HG02852 (cell line): ENCODE results near the gene TULP1.
"Not testable (repeated sequence)": the region's sequence is repeated elsewhere in the genome, so short reads cannot be mapped to it uniquely, and the experiment has no call there.

Experiments used
- ATAC-seq: cut with Tn5 transposase; IDR thresholded peaks from one replicate; pipeline ENCODE4 v1.9.1; 2021; ENCODE audit warnings: mild to moderate bottlenecking, moderate library complexity; ENCODE audit not compliant: unreplicated experiment

Gene TULP1

DNA sequence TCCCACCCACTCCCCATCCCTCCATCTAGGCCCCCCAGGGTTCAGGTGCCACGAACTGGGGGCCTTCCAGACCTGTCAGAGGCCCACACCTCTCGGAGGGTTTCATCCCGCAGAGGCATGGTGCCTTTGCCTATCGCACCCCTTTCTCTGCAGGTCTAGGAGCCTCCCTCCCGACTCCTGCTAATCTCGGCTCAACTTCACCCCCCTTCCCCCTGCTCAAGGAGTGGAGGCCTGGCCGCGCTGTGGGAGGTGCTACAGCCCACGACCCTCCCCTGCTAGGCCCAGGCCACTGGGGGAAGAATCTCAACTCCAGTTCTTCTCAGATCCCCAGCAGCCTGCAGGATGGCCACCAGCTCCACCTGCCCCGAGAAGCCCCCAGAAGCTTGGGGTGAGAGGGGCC is at the start of gene TULP1:
Gene TULP1 (minus strand): TSS at position 157 of the 400 bp plus-strand sequence. CDS start 38 bp downstream, at position 119.
- no peak for ATAC-seq

DNA sequence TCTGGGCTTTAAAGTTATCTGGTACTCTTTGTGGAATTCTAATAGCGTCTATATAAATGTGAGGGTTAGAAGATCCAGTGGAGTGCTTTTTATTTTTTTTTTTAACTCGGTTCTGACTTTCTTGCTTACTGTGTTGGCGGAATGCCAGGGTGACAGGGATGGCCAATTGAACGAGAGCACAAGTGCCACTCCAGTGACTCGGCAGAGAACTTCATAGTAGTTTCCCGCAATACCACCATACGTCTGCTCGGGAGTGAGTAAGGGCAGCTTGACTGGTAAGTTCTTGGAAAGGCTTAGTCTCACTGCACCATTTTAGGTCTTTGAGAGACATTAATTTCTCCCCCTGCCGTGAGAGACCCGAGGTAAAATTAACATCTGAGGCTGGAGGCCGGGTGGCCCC is 49.4 kb upstream of the TULP1 start:
- no peak for ATAC-seq

GRCh38 chr6:35561113-35561512 is 48.4 kb upstream of the TULP1 start:
- no peak for ATAC-seq

- no peak for ATAC-seq
Measured at GRCh38 chr6:35558571-35558970, 45.9 kb upstream of the TULP1 start.

- ATAC-seq: no peak
Measured at GRCh38 chr6:35557239-35557638, 44.5 kb upstream of the TULP1 start.

DNA sequence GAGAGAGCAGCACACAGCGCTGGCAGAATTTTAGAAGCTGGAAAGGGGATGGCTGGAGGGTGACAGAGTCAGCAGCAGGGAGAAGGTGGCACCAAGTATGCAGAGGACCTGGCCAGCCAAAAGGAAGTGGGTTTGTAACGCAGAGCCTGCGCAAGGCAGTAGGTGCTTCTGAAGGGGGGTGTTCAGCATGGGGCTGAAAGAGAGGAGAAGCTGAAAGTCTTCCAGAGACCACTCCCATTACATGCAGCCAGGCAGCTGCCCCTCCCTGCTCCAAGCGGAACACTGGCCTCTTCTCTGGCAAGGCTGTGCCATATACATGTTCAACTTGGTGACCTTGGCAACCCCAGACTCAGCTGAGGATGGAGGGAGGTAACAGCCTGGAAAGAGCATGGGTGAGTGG is 42.1 kb upstream of the TULP1 start:
- no peak for ATAC-seq

- no peak for ATAC-seq
Measured at GRCh38 chr6:35553315-35553714, 40.6 kb upstream of the TULP1 start.

DNA sequence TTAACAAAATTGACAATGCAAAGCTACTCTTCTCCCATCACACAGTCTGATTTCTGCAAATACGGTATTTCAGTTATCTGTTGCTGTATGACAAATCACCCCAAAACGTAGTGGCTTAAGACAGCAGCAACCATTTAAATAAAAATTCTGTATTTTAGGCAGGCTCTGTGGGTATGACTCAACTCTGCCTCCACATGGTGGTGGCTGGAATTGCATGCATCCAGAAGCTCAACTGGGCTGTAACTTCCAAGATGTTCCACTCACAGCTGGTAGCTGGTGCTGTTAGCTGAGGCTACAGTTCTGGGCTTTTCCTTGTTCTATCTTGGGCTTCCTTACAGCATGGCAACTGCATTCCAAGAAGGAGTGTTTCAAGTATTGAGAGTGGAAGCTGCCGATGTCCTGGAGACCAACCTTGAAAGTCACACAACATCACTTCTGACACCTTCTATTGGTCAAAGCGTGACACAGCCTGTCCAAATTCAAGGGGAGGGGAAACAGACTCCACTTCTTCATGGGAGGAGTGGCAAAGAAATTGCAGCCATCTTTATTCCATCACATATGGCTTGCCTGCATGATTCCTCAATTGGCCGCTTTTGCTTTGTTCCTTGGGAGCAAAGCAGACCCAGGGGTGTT is 39.7 kb upstream of the TULP1 start:
- ATAC-seq: no peak

GRCh38 chr6:35550437-35550836 is 37.7 kb upstream of the TULP1 start:
- ATAC-seq: no peak

DNA sequence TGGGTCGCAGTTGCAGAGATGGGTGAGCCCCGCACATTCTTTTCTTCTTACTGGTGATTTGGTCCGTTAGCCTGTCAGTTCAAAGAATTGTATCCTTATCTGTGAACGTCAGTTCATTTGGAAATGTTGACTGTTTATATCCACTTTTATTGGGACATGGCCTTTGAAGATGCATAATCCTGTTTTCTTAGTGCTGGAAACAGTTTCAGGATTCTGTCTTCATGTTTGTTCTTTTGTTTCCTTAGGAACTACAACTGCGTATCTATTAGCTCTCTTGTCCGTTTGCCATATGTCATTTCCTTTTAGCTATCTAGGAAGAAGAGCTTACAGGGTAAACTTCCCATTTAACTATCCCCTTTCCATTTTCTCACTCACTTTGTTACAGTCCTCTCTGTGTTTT is 35.0 kb upstream of the TULP1 start:
- ATAC-seq: no peak

DNA sequence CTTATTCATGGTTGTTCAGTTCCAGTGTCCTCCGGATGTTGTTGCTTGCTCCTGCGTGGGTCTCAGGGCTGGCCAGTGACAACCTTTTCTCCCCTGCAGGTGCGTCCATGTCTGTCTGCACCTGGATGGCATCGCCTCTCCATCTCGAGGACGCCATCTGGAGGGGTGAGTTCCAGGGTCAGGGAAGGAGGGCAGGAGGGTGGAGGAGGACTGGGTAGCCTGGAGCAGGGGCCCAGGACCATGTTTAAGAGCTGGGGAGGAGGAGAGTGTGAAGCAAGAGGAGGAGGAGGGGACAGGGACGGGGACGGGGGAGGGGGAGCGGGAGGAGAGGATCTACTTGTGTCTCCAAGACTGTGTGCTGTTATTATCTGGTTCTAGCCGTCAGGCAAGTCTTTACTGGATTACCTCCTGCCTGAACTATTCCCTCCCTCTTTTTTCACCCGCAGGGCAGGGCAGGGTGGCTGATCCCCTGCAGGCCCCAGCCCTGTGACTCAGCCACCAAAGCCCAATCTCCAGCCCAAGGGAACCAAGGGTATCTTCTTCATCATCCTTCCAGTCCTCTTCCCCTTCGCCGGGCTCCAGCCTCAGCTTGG is 32.2 kb upstream of the TULP1 start:
- no peak for ATAC-seq

GRCh38 chr6:35543459-35544193 is 30.9 kb upstream of the TULP1 start:
- no peak for ATAC-seq

DNA sequence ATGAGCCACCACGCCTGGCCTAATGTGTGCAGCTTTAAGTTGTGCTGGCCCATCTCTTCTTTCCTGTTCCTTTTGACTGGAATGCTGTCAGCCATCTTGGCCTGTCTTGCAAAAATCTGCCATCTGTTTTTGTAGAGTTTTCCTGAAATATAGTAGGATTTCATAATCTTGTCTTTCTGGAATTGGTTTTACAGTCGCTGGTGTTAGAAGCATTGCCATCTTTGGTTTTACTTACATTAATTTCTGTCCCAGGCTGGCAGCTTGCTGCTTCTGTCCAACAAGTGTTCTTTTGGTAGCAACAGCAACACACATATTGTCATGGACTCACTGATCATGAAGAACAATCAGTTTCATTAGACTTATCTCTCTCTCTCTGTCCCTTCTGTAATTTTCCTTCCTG is 29.1 kb upstream of the TULP1 start:
- ATAC-seq: no peak

- ATAC-seq: no peak
Measured at GRCh38 chr6:35539223-35539622, 26.5 kb upstream of the TULP1 start.

- ATAC-seq: not testable (repeated sequence)
Measured at GRCh38 chr6:35535847-35536246, 23.2 kb upstream of the TULP1 start.

GRCh38 chr6:35534407-35535170 is 21.9 kb upstream of the TULP1 start:
- ATAC-seq: no peak

GRCh38 chr6:35533981-35534380 is 21.3 kb upstream of the TULP1 start:
- no peak for ATAC-seq

DNA sequence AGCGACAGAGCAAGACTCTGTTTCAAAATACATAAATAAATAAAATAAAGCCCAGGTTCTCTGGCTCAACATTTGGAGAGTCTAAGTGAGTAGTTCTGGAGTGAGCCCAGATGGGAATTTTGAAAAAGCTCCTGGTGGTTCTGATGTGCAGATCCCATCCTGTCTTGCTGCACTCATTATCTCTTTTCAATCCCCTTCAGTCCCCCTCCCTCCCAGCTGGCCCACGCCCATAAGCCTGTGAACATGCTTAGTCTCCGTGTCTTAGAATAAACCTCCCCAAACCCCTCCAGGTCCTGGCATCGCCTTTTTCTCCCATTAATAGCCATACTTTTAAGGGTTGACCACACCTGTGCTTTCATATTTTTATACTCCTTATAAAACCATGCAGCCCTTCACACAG is 19.4 kb upstream of the TULP1 start:
- ATAC-seq: no peak

DNA sequence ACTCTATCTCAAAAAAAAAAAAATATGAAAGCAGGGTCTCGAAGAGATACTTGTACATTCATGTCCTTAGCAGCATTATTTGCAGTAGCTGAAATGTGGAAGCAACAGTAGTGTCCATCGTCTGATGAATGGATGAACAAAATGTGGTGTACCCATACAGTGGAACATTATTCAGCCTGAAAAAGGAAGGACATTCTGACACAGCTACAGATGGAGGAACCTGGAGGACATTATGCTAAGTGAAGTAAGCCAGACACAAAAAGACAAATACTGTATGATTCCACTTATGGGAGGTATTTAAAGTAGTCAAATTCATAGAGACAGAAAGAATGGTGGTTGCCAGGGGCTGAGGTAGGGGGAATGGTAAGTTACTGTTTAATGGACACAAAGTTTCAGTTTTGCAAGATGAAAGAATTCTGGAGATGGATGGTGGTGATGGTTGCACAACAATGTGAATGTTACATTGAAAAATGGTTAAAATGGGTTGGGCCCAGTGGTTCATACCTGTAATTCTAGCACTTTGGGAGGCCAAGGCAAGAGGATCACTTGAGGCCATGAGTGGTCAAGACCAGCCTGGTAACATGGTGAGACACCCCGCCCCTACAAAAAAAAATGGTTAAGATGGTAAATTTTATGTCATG is 11.8 kb upstream of the TULP1 start:
- no peak for ATAC-seq

DNA sequence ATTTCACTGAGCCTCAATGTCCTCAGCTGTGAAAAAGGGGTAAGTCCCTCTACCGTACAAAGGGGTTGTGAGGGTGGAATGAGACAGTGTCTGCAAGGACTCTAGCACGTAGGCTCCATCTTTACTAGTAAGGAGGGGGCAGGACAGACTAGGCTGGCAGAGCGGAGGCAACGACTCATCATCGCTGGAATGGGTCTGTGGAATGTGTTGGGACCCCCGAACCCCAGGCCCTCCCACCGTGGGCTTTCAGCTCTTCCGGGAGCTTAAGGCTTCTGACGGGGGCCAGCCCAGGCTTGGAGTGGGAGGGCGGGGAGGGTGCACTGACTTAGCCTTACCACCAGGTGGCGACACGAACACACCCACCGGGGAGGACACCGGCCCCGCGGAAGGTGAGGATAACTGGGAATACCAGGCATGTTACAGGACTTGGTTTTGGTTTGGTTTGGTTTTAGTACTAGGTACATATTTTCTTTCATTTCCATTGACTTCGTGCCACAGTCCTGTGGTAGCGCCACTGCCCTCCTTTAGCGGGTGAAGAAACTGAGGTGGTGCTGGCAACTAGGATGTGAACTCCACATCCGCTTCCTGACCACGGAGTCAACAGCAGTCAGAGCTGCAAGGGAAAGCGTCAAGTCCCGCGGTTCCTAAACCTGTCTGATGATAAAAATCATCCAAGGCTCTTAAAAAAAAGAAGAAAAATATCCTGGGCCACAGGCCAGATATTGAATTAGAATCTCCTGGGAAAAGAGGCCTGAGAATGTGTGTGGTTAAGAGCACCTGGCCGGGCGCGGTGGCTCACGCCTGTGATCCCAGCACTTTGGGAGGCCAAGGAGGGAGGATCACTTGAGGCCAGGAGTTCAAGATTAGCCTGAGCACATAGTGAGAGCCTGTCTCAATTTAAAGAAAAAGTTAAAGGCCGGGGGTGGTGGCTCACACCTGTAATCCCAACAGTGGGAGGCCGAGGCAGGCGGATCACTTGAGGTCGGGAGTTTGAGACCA is 10.3 kb upstream of the TULP1 start:
- peak; percentile 47 for ATAC-seq
